ENCODE measurements around the gene PGBD1. TPM values are rescaled to one million over a fixed set of nuclear protein-coding genes. Genes with fewer than 3 reads are reported as not detected.

The PGBD1 gene
- total RNA-seq, 4 donors from 2014 or later, result 2.6 to 10.9 (median 7.0) TPM

DNA sequence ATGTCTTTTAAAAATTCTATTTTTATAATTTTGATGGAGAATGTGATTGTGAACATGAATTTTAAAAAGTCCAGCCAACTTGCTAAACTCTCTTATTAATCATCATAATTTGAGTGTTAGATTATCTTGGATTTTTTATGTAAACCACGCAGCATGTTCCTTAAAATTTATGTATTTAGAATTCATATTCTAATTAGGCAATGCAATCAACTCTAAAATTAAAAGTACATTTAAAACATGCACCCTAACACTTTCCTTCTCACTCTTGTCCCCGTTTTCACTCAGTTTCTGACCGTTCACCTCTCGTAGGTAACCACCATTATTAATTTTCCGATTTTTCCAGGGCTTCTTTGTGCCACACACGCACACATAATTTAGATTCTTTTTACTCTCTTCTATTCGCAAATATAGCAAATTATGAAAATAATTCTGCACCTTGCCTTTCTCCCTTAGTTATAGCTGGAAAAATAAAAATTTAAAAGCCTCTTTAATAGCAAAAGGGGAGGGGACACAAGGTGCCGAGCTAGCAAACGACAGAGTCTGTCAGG lies 68.0 kb downstream of the PGBD1 start:
- Histone ChIP-seq H3K27me3 (no peaks in the 10 kb centered on the region), H3K4me1 (peaks cover 0 to 5% of the 10 kb centered on the region in 2 donors), H3K4me3 (peak overlapping the region; percentile 67 to 77), H3K9me3 (no peaks in the 10 kb centered on the region), H3K27ac (peak overlapping the region; percentile 84 to 87), H3K36me3 (no peaks in the 10 kb centered on the region)
- intact Hi-C loops (cut with DNase I; ENCODE audit: low total_unique reads), result no loop called here
- DNase-seq, result no peak
- TF ChIP-seq, protein P1, sequence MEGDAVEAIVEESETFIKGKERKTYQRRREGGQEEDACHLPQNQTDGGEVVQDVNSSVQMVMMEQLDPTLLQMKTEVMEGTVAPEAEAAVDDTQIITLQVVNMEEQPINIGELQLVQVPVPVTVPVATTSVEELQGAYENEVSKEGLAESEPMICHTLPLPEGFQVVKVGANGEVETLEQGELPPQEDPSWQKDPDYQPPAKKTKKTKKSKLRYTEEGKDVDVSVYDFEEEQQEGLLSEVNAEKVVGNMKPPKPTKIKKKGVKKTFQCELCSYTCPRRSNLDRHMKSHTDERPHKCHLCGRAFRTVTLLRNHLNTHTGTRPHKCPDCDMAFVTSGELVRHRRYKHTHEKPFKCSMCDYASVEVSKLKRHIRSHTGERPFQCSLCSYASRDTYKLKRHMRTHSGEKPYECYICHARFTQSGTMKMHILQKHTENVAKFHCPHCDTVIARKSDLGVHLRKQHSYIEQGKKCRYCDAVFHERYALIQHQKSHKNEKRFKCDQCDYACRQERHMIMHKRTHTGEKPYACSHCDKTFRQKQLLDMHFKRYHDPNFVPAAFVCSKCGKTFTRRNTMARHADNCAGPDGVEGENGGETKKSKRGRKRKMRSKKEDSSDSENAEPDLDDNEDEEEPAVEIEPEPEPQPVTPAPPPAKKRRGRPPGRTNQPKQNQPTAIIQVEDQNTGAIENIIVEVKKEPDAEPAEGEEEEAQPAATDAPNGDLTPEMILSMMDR (IDR thresholded peaks at IDR 0.05), result no peak
- no peak for TF ChIP-seq POLR2A (IDR thresholded peaks at IDR 0.05)

DNA sequence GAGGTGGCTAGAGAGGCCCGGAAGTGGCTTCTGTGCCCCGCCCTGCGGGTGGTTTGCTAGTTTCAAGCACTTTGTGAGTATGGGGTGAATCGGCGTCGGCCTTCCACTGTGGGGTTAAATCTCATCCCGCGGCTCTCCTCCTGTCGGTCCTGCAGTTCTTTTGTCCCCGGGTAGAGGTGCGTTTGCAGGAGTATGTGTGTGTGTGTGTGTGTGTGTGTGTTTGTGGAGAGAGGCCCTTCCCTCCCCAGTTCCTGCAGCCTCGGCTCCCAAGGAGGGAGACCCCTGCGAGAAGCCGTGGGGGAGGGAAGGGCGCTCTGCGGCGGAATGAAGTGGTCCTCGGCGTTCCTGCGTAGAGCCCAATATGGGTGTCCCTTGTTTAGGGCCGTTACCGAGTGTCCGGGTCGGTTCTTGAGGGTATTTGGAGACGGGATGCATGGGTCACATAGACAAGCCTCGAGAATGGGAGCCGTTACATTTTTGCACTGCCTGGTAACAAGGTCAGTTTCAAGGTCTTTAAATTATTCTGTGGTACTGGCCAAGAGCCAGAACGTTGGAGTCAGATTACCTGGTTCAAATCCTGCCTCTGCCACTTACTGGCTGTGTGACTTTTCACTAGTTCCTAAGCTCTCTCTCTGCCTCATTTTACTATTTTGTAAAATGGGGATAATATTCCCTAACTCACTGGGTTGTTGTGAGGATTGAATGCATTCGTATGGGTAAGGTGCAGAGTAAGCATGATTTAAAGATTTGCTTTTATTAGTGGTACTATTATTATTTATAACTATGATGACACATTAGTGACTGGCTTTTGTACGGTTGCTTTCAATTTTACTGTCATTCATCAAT lies 68.7 kb downstream of the PGBD1 start, which contains the start of gene ZKSCAN3:
Gene ZKSCAN3 (plus strand): TSS at position 56 of the 846 bp plus-strand sequence. CDS start 9,640 bp downstream, outside the sequence.
- H3K27me3 ChIP-seq, result no peaks in the 10 kb centered on the region
- H3K9me3 ChIP-seq, result no peaks in the 10 kb centered on the region
- peak within 1 kb of the TSS; percentile 84 to 87 for H3K27ac ChIP-seq
- TF ChIP-seq POLR2A (IDR thresholded peaks at IDR 0.05), result peak in 1 of 2 donors; percentile 34
- TF ChIP-seq, protein P1 (IDR thresholded peaks at IDR 0.05), result no peak
- peaks cover 0 to 5% of the 10 kb centered on the region in 2 donors for H3K4me1 ChIP-seq
- peak; percentile 78 to 82 for DNase-seq
- peak within 1 kb of the TSS; percentile 67 to 77 for H3K4me3 ChIP-seq
- intact Hi-C loops (cut with DNase I; ENCODE audit: low total_unique reads), result loop anchor here (10.0 kb wide), 1 partner anchor 215 kb away; no protein-coding TSS in a partner anchor
- no peaks in the 10 kb centered on the region for H3K36me3 ChIP-seq

GRCh38 chr6:28351087-28351486 lies 69.7 kb downstream of the PGBD1 start:
- Histone ChIP-seq H3K4me3 (peak overlapping the region in 1 of 2 donors; percentile 77), H3K4me1 (peaks cover 0 to 5% of the 10 kb centered on the region in 2 donors)

DNA sequence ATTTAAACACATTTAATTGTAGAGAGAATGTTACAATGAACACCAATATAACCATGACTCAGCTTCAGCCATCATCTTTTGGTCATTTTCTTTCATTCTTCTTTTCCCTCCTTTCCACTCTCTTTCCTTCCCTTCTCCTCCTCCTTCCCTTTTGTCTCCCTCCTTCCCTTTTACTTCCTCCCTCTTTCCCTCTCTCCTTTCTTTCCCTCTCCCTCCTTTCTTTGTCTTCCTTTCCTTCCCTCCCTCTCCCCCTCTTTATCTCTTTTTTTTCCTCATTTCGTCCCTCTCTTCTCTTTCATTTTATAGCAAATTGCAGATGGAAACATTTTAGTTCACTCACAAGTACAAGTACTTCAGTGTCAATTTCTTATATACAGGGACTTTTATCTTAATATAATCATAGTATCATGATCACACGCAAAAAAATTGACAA lies 70.1 kb downstream of the PGBD1 start:
- intact Hi-C loops (cut with DNase I; ENCODE audit: low total_unique reads), result loop anchor here (10.0 kb wide), 1 partner anchor 217 kb away; no protein-coding TSS in a partner anchor
- H3K9me3 ChIP-seq, result no peaks in the 10 kb centered on the region
- peak overlapping the region; percentile 84 to 87 for H3K27ac ChIP-seq

More at GRCh38 chr6:28351087-28351486, 69.7 kb downstream of the PGBD1 start:
- no peak for DNase-seq
- Histone ChIP-seq H3K27me3 (no peaks in the 10 kb centered on the region), H3K9me3 (no peaks in the 10 kb centered on the region), H3K36me3 (no peaks in the 10 kb centered on the region), H3K27ac (peak overlapping the region; percentile 84 to 87)
- TF ChIP-seq POLR2A (IDR thresholded peaks at IDR 0.05), result no peak
- TF ChIP-seq, protein P1 (IDR thresholded peaks at IDR 0.05), result no peak
- intact Hi-C loops (cut with DNase I; ENCODE audit: low total_unique reads), result loop anchor here (10.0 kb wide), 1 partner anchor 216 kb away; no protein-coding TSS in a partner anchor

More for the DNA sequence above, 70.1 kb downstream of the PGBD1 start:
- Histone ChIP-seq H3K27me3 (no peaks in the 10 kb centered on the region), H3K4me3 (no peak overlapping the region), H3K36me3 (no peaks in the 10 kb centered on the region), H3K4me1 (peaks cover 0 to 5% of the 10 kb centered on the region in 2 donors)
- no peak for DNase-seq
- TF ChIP-seq, protein P1 (IDR thresholded peaks at IDR 0.05), result no peak
- no peak for TF ChIP-seq POLR2A (IDR thresholded peaks at IDR 0.05)

Small RNA genes within 50 kb of the gene (small RNA-seq; reads per million reads assigned to genes)
- not detected for gene AL021997.1
- not detected for gene AL021997.2

Other genes starting within 250 kb of the PGBD1 start
- 1 to 10 TPM in 3 of 4 donors, not detected in 1; 1.1 to 2.1 (median 1.2) TPM for gene ZNF165, start 201.0 kb upstream of the PGBD1 start, total RNA-seq
- gene ZSCAN16, start 157.0 kb upstream of the PGBD1 start, total RNA-seq, result 1 to 10 TPM in 3 of 4 donors, not detected in 1; 1.8 to 7.9 (median 5.3) TPM
- 10 to 100 TPM; 17.4 to 48.9 (median 32.5) TPM for gene ZKSCAN8, start 139.7 kb upstream of the PGBD1 start, total RNA-seq
- 10 to 100 TPM; 17.6 to 38.9 (median 24.6) TPM for gene ZSCAN9, start 56.3 kb upstream of the PGBD1 start, total RNA-seq
- gene ZKSCAN4, start 29.3 kb upstream of the PGBD1 start, total RNA-seq, result 10 to 100 TPM in 1 of 4 donors, 1 to 10 TPM in 3; 1.5 to 15.6 (median 4.7) TPM
- 1 to 10 TPM in 1 of 4 donors, under 1 TPM in 1, not detected in 2; 0.97 to 1.2 TPM for gene NKAPL, start 22.3 kb upstream of the PGBD1 start, total RNA-seq
- gene ZSCAN26, start 14.4 kb upstream of the PGBD1 start, total RNA-seq, result 10 to 100 TPM; 12.6 to 54.7 (median 33.4) TPM
- gene ZSCAN31, start 54.6 kb downstream of the PGBD1 start, total RNA-seq, result 10 to 100 TPM in 3 of 4 donors, 1 to 10 TPM in 1; 3.5 to 63.8 (median 31.5) TPM
- 10 to 100 TPM in 1 of 4 donors, 1 to 10 TPM in 2, under 1 TPM in 1; 0.29 to 12.3 (median 5.1) TPM for gene ZKSCAN3, start 68.4 kb downstream of the PGBD1 start, total RNA-seq
- 10 to 100 TPM in 2 of 4 donors, 1 to 10 TPM in 2; 3.8 to 22.2 (median 8.4) TPM for gene ZSCAN12, start 118.2 kb downstream of the PGBD1 start, total RNA-seq
- 10 to 100 TPM in 1 of 4 donors, 1 to 10 TPM in 1, under 1 TPM in 1, not detected in 1; 0.26 to 21.3 (median 7.5) TPM for gene ZSCAN23, start 161.9 kb downstream of the PGBD1 start, total RNA-seq
- gene GPX6, start 234.2 kb downstream of the PGBD1 start, total RNA-seq, result not detected
- gene GPX5, start 244.3 kb downstream of the PGBD1 start, total RNA-seq, result not detected